B cell (primary cell): ENCODE results near the gene PIK3R2. TPM values are rescaled to one million over a fixed set of nuclear protein-coding genes. Genes with fewer than 3 reads are reported as not detected.

Source experiments
- ATAC-seq: fragments of 200-7000 bp; cut with Tn5 transposase; one replicate; pipeline ENCODE4 v1.10.0; 2021; ENCODE audit warnings: low read depth, mild to moderate bottlenecking, moderate number of reproducible peaks, moderate library complexity
- CTCF ChIA-PET: fragments of 350-600 bp; sonication (Branson Sonifier 250); formaldehyde crosslinking; loops from one replicate; lab custom pipeline; 2021; ENCODE audit warnings: antibody characterized with exemption, inconsistent platforms; lab: Charles Lee
- POLR2A ChIA-PET: fragments of 350-600 bp; sonication (Branson Sonifier 250); formaldehyde crosslinking; loops from one replicate; lab custom pipeline; 2021; ENCODE audit warnings: antibody characterized with exemption; lab: Charles Lee
- DNase-seq: peaks from one replicate; pipeline ENCODE4 v3.0.0; 2013
- H2AFZ ChIP-seq: 2 replicates; pipeline ENCODE4 v1.6.1; 2012; ENCODE audit warnings: mild to moderate bottlenecking, low read depth, low read length; ENCODE audit not compliant: insufficient read depth, poor library complexity, severe bottlenecking
- H3K27ac ChIP-seq, 2 donors: 1 replicate in 1 of 2; 2 replicates in 1 of 2; pipeline ENCODE4 v1.5.1; 2012 to 2013; ENCODE audit warnings: low read length in 2 of 2, mild to moderate bottlenecking in 2 of 2, moderate library complexity in 1 of 2
- H3K27me3 ChIP-seq, 4 experiments: fragments of 200-600 bp in 1 of 4; sonication (generic) in 1 of 4; replicated peaks in 1 of 4; 1 replicate in 2 of 4; 2 replicates in 2 of 4; pipeline versions ENCODE4 v1.6.1 to v1.7.0; 2013 to 2016; ENCODE audit warnings: low read length in 3 of 4, mild to moderate bottlenecking in 2 of 4, mixed read lengths in 1 of 4, moderate library complexity in 1 of 4; ENCODE audit not compliant: insufficient read depth in 4 of 4, control insufficient read depth in 3 of 4; ENCODE audit errors: control extremely low read depth in 1 of 4
- H3K36me3 ChIP-seq, 2 experiments: replicated peaks in 1 of 2; 1 replicate in 1 of 2; 2 replicates in 1 of 2; pipeline versions ENCODE4 v1.6.1 to v1.7.1; 2013; ENCODE audit warnings: low read length in 1 of 2; ENCODE audit not compliant: insufficient read depth in 2 of 2, control insufficient read depth in 1 of 2; ENCODE audit errors: control extremely low read depth in 1 of 2, extremely low read depth in 1 of 2
- H3K4me1 ChIP-seq, 2 donors: fragments of 200-600 bp in 1 of 2; sonication (generic) in 1 of 2; 1 replicate in 1 of 2; 2 replicates in 1 of 2; pipeline versions ENCODE4 v1.5.1 to v1.6.1; 2013 to 2017; ENCODE audit warnings: low read length in 2 of 2; ENCODE audit not compliant: control insufficient read depth in 2 of 2, insufficient read depth in 2 of 2
- H3K4me2 ChIP-seq: replicated peaks from 2 replicates; pipeline ENCODE3; 2012; ENCODE audit warnings: mild to moderate bottlenecking, low read depth, low read length; ENCODE audit not compliant: poor library complexity, severe bottlenecking
- H3K4me3 ChIP-seq, 5 experiments: fragments of 200-600 bp in 1 of 5; sonication (generic) in 1 of 5; 1 replicate in 3 of 5; 2 replicates in 2 of 5; pipeline versions ENCODE4 v1.5.1 to v1.7.0; 2011 to 2016; ENCODE audit warnings: low read length in 4 of 5, mild to moderate bottlenecking in 4 of 5, low read depth in 2 of 5, control low read depth in 1 of 5, moderate library complexity in 1 of 5; ENCODE audit not compliant: insufficient read depth in 1 of 5; ENCODE audit errors: control extremely low read depth in 1 of 5, extremely low read depth in 1 of 5
- H3K79me2 ChIP-seq: fragments of 200-600 bp; sonication (generic); one replicate; pipeline ENCODE4 v1.6.0; 2016; ENCODE audit warnings: low read length; ENCODE audit not compliant: control insufficient read depth, insufficient read depth
- H3K9ac ChIP-seq: fragments of 200-600 bp; sonication (generic); 2 replicates; pipeline ENCODE4 v1.6.1; 2017; ENCODE audit warnings: mild to moderate bottlenecking, low read length, moderate library complexity
- H3K9me3 ChIP-seq, 3 donors: one replicate each; pipeline versions ENCODE4 v1.6.1 to v1.7.1; 2013; ENCODE audit warnings: low read length in 2 of 3; ENCODE audit not compliant: control insufficient read depth in 2 of 3, insufficient read depth in 1 of 3; ENCODE audit errors: control extremely low read depth in 1 of 3
- H4K20me1 ChIP-seq: 2 replicates; pipeline ENCODE4 v1.6.0; 2012; ENCODE audit warnings: mild to moderate bottlenecking, low read length; ENCODE audit not compliant: insufficient read depth, control insufficient read depth, poor library complexity, severe bottlenecking
- H3K27ac Mint-ChIP-seq: one replicate; pipeline ENCODE4 v1.8.0; 2021; ENCODE audit warnings: mixed read lengths
- H3K27me3 Mint-ChIP-seq: one replicate; pipeline ENCODE4 v1.8.0; 2021; ENCODE audit warnings: mixed read lengths
- H3K4me1 Mint-ChIP-seq: one replicate; pipeline ENCODE4 v1.8.0; 2021; ENCODE audit warnings: mixed read lengths
- H3K4me3 Mint-ChIP-seq: one replicate; pipeline ENCODE4 v1.8.0; 2021; ENCODE audit warnings: mixed read lengths
- H3K9me3 Mint-ChIP-seq: one replicate; pipeline ENCODE4 v1.8.0; 2022; ENCODE audit warnings: mixed read lengths; ENCODE audit not compliant: insufficient read depth
- CTCF ChIP-seq: fragments of 200-600 bp; IDR thresholded peaks from one replicate; pipeline ENCODE4 v1.8.0; 2022; ENCODE audit warnings: antibody characterized with exemption, mild to moderate bottlenecking
- EZH2 ChIP-seq: IDR thresholded peaks from 2 replicates; pipeline ENCODE4 v1.6.1; 2012; ENCODE audit warnings: borderline replicate concordance, low read depth, mild to moderate bottlenecking, moderate library complexity, low read length; ENCODE audit not compliant: insufficient read depth, poor library complexity, severe bottlenecking
- WGBS: methylation state at CpG from one replicate; pipeline ENCODE4 v1.1.5; 2013; ENCODE audit warnings: missing lambda C conversion rate; ENCODE audit not compliant: insufficient coverage; 5-methylcytosine and 5-hydroxymethylcytosine counted together
- intact Hi-C: fragments of 100-400 bp; cut with micrococcal nuclease; formaldehyde crosslinking; loops from one replicate; pipeline ENCODE4 v1.10.0; 2022
- polyA plus RNA-seq: library from polyadenylated mRNA; depleted of rRNA; stranded (reverse); fragments of >200 nt; gene quantifications from 2 replicates; pipeline ENCODE4 v1.2.3, GENCODE V29; 2012
- total RNA-seq, 2 donors: library from RNA; stranded (reverse); fragments of 120-200 nt in 1 of 2; gene quantifications; 1 replicate in 1 of 2; 2 replicates in 1 of 2; pipeline versions ENCODE4 v1.2.3 to v1.2.4, GENCODE V29; 2013 to 2022

Gene PIK3R2
- total and polyA plus RNA-seq, 2 donors (not counting 1 experiment from before 2014, with no cell fraction given), result 8.5 to 15.8 TPM

- Histone ChIP-seq H3K9ac (peak overlapping the region; percentile 82), H3K79me2 (peaks cover 26% of the 10 kb centered on the region), H3K36me3 (peaks cover 0 to 5% of the 10 kb centered on the region in 2 experiments), H3K9me3 (no peaks in the 10 kb centered on the region), H3K4me2 (peak overlapping the region; percentile 95), H3K27me3 (peaks cover 0 to 12% (median 1%) of the 10 kb centered on the region in 4 experiments), H2AFZ (peak overlapping the region; percentile 73), H3K4me1 (peaks cover 15 to 29% of the 10 kb centered on the region in 2 donors), H3K27ac (peak overlapping the region; percentile 86 to 98), H4K20me1 (no peaks in the 10 kb centered on the region), H3K4me3 (peak overlapping the region in 4 of 5 experiments; percentile 84 to 94 (median 92))
- H3K27ac Mint-ChIP-seq, result peak overlapping the region; percentile 96
- TF ChIP-seq EZH2 (no peak), CTCF (no peak)
- intact Hi-C loops, result loop anchor here (2.0 kb wide), 3 partner anchors 47 to 205 kb away; partner anchors contain the start of gene JUND
- ChIA-PET POLR2A (interaction anchor here (0.5 to 3.9 kb wide), 12 partner anchors 8 to 161 kb away, joined by 3 to 27 read pairs (median 4); partner anchors contain the start of genes LSM4 and MPV17L2), CTCF (interaction anchor here (0.7 to 11.5 kb wide), 17 partner anchors 13 to 267 kb away, joined by 3 to 152 read pairs (median 3); partner anchors contain the start of genes IFI30, LRRC25, LSM4 and MPV17L2)
- H3K4me1 Mint-ChIP-seq, result peaks cover 28% of the 10 kb centered on the region
- H3K4me3 Mint-ChIP-seq, result peak overlapping the region; percentile 95
- peaks cover 8% of the 10 kb centered on the region for H3K27me3 Mint-ChIP-seq
- 24% methylated on average over 22 of the region's 36 CpGs for WGBS
- DNase-seq (no peak), ATAC-seq (peak; percentile 4)
- H3K9me3 Mint-ChIP-seq, result no peaks in the 10 kb centered on the region
Observed at GRCh38 chr19:18205200-18205892, 52.4 kb downstream of the PIK3R2 start.

DNA sequence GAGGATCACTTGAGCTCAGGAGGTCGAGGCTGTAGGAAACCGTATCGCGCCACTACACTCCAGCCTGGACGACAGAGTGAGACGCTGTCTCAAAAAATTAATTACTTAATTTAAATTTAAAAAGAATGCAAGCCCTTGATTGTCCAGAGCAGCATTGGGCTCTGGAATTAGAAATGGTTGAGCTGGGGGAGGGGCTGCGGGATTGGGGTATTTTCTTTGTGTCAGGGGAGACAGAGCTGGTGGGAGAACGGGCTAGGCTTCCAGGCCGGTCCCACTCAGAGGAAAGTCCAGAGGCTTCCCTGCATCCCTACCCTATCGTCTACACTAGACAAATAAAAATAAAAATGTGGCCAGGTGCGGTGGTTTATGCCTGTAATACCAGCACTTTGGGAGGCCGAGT, 53.1 kb downstream of the PIK3R2 start:
- H3K27ac ChIP-seq, result no peak overlapping the region

More for the DNA sequence above, 53.1 kb downstream of the PIK3R2 start:
- Mint-ChIP-seq H3K27ac (no peak overlapping the region), H3K27me3 (peaks cover 10% of the 10 kb centered on the region), H3K4me1 (peaks cover 28% of the 10 kb centered on the region), H3K9me3 (no peaks in the 10 kb centered on the region), H3K4me3 (no peak overlapping the region)
- Histone ChIP-seq H2AFZ (no peak overlapping the region), H3K4me2 (no peak overlapping the region), H3K9me3 (no peaks in the 10 kb centered on the region), H3K79me2 (peaks cover 26% of the 10 kb centered on the region), H3K4me3 (no peak overlapping the region), H3K4me1 (peaks cover 15 to 29% of the 10 kb centered on the region in 2 donors), H3K36me3 (peaks cover 0 to 5% of the 10 kb centered on the region in 2 experiments), H3K9ac (no peak overlapping the region), H4K20me1 (no peaks in the 10 kb centered on the region), H3K27me3 (peaks cover 0 to 19% (median 5%) of the 10 kb centered on the region in 4 experiments)
- ATAC-seq (no peak), DNase-seq (no peak)
- ChIA-PET POLR2A (interaction anchor here (2.2 to 3.9 kb wide), 3 partner anchors 14 to 74 kb away, joined by 7 to 27 read pairs (median 21); partner anchors contain the start of gene MPV17L2), CTCF (interaction anchor here (0.8 to 11.5 kb wide), 13 partner anchors 14 to 213 kb away, joined by 3 to 152 read pairs (median 4); partner anchors contain the start of genes LRRC25, LSM4, MPV17L2 and SSBP4)
- TF ChIP-seq CTCF (no peak), EZH2 (no peak)
- intact Hi-C loops, result no loop called here
- WGBS, result 87% methylated on average over 5 of the region's 12 CpGs
